Ishikawa (cell line): ENCODE measurements around the gene ANKRD40.
A peak's percentile ranks its signal among the peaks of the same experiment; 100 is the strongest.

ENCODE experiments used
- CEBPB ChIP-seq: IDR thresholded peaks from 2 replicates; pipeline ENCODE4 v1.6.1; 2012
- CREB1 ChIP-seq: IDR thresholded peaks from 2 replicates; pipeline ENCODE4 v1.6.1; 2012; ENCODE audit warnings: low read depth
- EGR1 ChIP-seq: IDR thresholded peaks from 2 replicates; pipeline ENCODE4 v1.6.1; 2012
- EP300 ChIP-seq: IDR thresholded peaks from 2 replicates; pipeline ENCODE4 v1.6.1; 2012; ENCODE audit warnings: borderline replicate concordance
- FOXM1 ChIP-seq: IDR thresholded peaks from 2 replicates; pipeline ENCODE4 v1.6.1; 2012; ENCODE audit warnings: low read depth, borderline replicate concordance
- NFIC ChIP-seq: IDR thresholded peaks from 2 replicates; pipeline ENCODE4 v1.6.1; 2012
- RAD21 ChIP-seq: IDR thresholded peaks from 2 replicates; pipeline ENCODE4 v1.6.1; 2012; ENCODE audit warnings: low read depth
- TAF1 ChIP-seq: IDR thresholded peaks from 2 replicates; pipeline ENCODE4 v1.6.1; 2012; ENCODE audit warnings: low read depth, mild to moderate bottlenecking
- TCF12 ChIP-seq: IDR thresholded peaks from 2 replicates; pipeline ENCODE4 v1.6.1; 2012; ENCODE audit warnings: low read depth
- TEAD4 ChIP-seq: IDR thresholded peaks from 2 replicates; pipeline ENCODE4 v1.6.1; 2012
- YY1 ChIP-seq: IDR thresholded peaks from 2 replicates; pipeline ENCODE4 v1.6.1; 2012; ENCODE audit warnings: low read depth
- ZBTB7A ChIP-seq: IDR thresholded peaks from 2 replicates; pipeline ENCODE4 v1.6.1; 2012; ENCODE audit warnings: low read depth
- TF ChIP-seq, protein P1 (sequence below): IDR thresholded peaks from 2 replicates; pipeline ENCODE4 v1.6.1; 2012
- TF ChIP-seq, protein P2 (sequence below): IDR thresholded peaks from 2 replicates; pipeline ENCODE4 v1.6.1; 2012
- TF ChIP-seq, protein P3 (sequence below): IDR thresholded peaks from 2 replicates; pipeline ENCODE4 v1.6.1; 2012; ENCODE audit warnings: low read depth, mild to moderate bottlenecking

ANKRD40 gene

DNA sequence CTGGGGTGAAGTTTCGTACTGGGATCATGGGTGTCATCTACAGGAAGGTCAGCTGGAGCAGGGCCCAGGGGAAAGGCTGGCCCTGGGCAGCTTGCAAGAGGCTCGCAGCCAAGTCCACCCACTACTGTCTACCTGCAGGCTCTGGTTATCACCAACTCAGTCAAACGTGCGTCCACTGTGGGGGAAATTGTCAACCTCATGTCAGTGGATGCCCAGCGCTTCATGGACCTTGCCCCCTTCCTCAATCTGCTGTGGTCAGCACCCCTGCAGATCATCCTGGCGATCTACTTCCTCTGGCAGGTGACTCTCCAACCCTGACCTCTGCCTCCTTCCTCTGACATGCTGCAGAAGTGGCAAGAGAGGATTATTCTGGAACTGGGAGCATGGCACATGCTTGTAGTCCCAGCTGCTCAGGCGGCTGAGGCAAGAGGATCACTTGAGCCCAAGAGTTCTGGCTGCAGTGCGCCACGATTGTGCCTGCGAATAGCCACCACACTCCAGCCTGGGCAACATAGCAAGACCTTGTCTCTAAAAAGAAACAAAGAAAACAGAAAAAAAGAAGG is 43.8 kb downstream of the ANKRD40 start:
- no peak for TF ChIP-seq CEBPB

DNA sequence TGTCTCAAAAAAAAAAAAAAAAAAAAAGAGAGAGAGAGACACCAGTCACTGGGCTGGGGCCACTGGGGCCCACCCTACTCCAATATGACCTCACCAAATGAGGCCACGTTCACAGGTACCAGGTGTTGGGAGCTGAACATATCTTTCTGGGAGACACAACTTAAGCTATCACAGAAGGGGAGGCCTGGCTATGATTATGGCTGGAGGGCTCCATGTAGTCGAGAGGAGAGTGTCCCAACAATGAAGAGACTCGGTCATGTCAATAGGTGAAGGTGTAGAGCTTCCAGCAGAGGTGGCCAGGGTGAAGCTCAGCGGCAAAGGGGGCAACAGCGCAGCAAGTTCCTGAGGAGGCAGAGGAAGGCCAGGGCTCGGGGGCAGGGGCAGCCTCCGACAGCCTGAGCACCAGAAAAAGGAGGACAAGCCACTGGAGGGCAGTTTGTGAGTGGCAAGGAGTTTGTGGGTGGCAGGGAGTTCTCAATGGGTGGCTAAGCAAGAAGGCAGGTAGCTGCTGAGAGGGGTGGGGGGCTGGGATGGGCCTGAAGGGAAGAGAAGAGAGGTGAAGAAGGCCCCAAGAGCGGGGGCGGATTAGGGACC is 45.0 kb downstream of the ANKRD40 start:
- no peak for TF ChIP-seq NFIC
- no peak for TF ChIP-seq RAD21
- TF ChIP-seq TEAD4, result no peak
- no peak for TF ChIP-seq ZBTB7A
- TF ChIP-seq CEBPB, result no peak
- no peak for TF ChIP-seq TCF12
- no peak for TF ChIP-seq CREB1
- TF ChIP-seq EGR1, result no peak
- TF ChIP-seq EP300, result no peak
- TF ChIP-seq TAF1, result no peak
- no peak for TF ChIP-seq YY1
- TF ChIP-seq FOXM1, result no peak
- TF ChIP-seq, protein P1, sequence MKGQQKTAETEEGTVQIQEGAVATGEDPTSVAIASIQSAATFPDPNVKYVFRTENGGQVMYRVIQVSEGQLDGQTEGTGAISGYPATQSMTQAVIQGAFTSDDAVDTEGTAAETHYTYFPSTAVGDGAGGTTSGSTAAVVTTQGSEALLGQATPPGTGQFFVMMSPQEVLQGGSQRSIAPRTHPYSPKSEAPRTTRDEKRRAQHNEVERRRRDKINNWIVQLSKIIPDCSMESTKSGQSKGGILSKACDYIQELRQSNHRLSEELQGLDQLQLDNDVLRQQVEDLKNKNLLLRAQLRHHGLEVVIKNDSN, result no peak
- TF ChIP-seq, protein P2, sequence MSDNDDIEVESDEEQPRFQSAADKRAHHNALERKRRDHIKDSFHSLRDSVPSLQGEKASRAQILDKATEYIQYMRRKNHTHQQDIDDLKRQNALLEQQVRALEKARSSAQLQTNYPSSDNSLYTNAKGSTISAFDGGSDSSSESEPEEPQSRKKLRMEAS, result no peak
- TF ChIP-seq, protein P3, sequence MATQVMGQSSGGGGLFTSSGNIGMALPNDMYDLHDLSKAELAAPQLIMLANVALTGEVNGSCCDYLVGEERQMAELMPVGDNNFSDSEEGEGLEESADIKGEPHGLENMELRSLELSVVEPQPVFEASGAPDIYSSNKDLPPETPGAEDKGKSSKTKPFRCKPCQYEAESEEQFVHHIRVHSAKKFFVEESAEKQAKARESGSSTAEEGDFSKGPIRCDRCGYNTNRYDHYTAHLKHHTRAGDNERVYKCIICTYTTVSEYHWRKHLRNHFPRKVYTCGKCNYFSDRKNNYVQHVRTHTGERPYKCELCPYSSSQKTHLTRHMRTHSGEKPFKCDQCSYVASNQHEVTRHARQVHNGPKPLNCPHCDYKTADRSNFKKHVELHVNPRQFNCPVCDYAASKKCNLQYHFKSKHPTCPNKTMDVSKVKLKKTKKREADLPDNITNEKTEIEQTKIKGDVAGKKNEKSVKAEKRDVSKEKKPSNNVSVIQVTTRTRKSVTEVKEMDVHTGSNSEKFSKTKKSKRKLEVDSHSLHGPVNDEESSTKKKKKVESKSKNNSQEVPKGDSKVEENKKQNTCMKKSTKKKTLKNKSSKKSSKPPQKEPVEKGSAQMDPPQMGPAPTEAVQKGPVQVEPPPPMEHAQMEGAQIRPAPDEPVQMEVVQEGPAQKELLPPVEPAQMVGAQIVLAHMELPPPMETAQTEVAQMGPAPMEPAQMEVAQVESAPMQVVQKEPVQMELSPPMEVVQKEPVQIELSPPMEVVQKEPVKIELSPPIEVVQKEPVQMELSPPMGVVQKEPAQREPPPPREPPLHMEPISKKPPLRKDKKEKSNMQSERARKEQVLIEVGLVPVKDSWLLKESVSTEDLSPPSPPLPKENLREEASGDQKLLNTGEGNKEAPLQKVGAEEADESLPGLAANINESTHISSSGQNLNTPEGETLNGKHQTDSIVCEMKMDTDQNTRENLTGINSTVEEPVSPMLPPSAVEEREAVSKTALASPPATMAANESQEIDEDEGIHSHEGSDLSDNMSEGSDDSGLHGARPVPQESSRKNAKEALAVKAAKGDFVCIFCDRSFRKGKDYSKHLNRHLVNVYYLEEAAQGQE, result no peak

DNA sequence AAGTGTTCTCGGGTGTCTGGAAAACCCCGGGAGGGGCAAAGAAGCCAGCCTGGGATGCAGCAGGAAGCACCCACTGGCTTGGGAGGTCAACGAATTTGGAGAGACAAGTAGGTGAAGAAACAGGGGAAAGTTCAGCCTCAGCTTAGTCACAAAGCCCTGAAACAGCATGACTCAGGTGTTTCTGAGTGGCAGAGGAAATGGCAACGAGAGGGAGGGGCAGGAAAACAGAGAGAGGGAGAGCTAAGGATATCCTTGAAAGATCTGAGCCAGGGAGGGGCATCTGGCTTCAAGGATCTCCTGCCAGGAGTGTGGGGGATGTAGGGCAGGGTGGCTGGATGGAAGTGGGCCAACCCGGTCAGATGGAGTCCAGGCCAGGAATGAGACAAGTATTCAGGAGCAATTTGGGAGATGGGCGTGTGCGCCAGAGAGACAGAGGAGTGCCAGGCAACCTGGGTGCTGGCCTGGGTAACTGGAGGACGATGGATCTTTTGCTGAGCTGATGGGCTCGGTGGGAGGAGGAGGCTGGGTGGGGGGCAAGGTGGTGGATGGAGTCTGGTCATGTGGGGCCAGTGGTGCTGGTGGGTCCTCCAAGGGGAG is 45.8 kb downstream of the ANKRD40 start:
- no peak for TF ChIP-seq EGR1
- TF ChIP-seq TAF1, result no peak
- no peak for TF ChIP-seq CREB1
- TF ChIP-seq NFIC, result peak; percentile 93
- 0 out of 2 replicates have a peak, but pooled peaks have one; percentile 58 for TF ChIP-seq ZBTB7A
- TF ChIP-seq, protein P1, result peak; percentile 10; the same call in 1 of the 2 replicates
- TF ChIP-seq, protein P2, result peak; percentile 62
- TF ChIP-seq EP300, result peak; percentile 91
- peak; percentile 70 for TF ChIP-seq YY1
- peak; percentile 91 for TF ChIP-seq TCF12
- TF ChIP-seq, protein P3, result no peak
- 0 out of 2 replicates have a peak, but pooled peaks have one; percentile 13 for TF ChIP-seq CEBPB
- peak; percentile 67 for TF ChIP-seq TEAD4
- TF ChIP-seq FOXM1, result peak; percentile 74
- no peak; the same call in 1 of the 2 replicates for TF ChIP-seq RAD21

DNA sequence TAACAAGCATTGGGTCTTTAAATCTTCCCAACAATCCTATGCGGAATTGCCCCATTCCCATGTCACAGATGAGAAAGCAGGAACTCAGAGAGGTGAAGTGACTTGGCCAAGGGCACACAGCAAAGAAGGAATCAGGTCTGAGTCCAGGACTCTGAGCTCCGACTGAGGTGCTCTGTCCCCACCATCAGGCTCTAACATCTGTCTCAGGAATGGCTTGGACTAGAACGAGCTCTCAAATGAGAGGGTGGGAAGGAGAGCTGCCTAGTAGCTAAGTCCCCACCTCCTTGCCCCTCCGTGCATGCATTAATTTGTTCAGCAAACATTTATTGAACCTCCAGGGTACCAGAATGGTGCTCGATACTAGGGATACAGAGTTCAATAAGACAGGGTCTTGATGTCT is 46.4 kb downstream of the ANKRD40 start:
- TF ChIP-seq, protein P1, result no peak
- TF ChIP-seq NFIC (no peak), FOXM1 (no peak), EGR1 (no peak), ZBTB7A (no peak), CEBPB (no peak), TAF1 (no peak)
- TF ChIP-seq, protein P3, result no peak
- TF ChIP-seq, protein P2, result no peak
